Measurements from ENCODE around the gene TNFAIP1. TPM values are rescaled to one million over a fixed set of nuclear protein-coding genes. Genes with fewer than 3 reads are reported as not detected.

Gene TNFAIP1
- total RNA-seq, 2 donors from 2014 or later, result 29.9 to 36.1 TPM

DNA sequence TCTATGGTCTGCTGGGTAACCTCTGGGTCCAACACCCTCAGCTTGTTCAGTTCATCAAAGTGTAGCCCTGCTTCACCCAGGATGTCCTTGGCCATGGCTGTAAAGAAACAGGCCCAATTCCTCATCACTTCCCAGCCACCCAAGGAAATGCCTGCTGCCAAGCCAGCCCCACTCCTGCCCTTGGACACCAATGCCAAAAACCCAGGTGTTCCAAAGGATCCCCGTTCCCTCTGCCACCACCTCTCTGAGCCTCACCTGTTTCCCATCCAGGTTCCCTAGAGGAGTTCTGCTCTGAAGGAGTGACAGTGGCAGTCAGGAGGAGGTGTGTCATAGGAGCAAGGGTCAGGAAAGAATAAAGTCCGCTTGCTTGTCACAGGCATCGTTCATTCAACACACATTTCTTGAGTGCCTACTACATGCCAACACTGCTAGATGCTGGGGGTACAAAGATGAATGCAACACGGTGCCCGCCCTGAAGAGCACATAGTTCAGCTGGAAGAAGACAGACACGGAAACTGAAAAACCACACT lies 3.6 kb upstream of the TNFAIP1 start:
- Mint-ChIP-seq H3K4me1 (peaks cover 18% of the 10 kb centered on the region), H3K27ac (no peak overlapping the region), H3K36me3 (ENCODE audit: low read depth) (peaks cover 24% of the 10 kb centered on the region), H3K9me3 (no peaks in the 10 kb centered on the region), H3K4me3 (no peak overlapping the region), H3K27me3 (ENCODE audit: insufficient read depth) (peaks cover 1% of the 10 kb centered on the region)
- Histone ChIP-seq H3K4me1 (ENCODE audit: control insufficient read depth, insufficient read depth, low read length) (peaks cover 7% of the 10 kb centered on the region), H3K27ac (ENCODE audit: low read depth, low read length) (no peak overlapping the region), H3K27me3 (ENCODE audit: control insufficient read depth, insufficient read depth, low read length, poor library complexity, severe bottlenecking) (no peaks in the 10 kb centered on the region), H3K9me3 (ENCODE audit: control insufficient read depth, low read length) (no peaks in the 10 kb centered on the region), H3K9ac (ENCODE audit: extremely low read depth, low read length, poor library complexity, severe bottlenecking) (no peak overlapping the region), H3K36me3 (ENCODE audit: control insufficient read depth, insufficient read depth, low read length) (peaks cover 26% of the 10 kb centered on the region), H3K4me3 (ENCODE audit: low read length) (no peak overlapping the region)
- DNase-seq, result peak; percentile 49
- WGBS, 2 experiments (ENCODE audit: insufficient coverage in 1 of 2, insufficient read length in 1 of 2), result 90 to 91% methylated on average over 6 of the region's 6 CpGs
- TF ChIP-seq, protein P1, sequence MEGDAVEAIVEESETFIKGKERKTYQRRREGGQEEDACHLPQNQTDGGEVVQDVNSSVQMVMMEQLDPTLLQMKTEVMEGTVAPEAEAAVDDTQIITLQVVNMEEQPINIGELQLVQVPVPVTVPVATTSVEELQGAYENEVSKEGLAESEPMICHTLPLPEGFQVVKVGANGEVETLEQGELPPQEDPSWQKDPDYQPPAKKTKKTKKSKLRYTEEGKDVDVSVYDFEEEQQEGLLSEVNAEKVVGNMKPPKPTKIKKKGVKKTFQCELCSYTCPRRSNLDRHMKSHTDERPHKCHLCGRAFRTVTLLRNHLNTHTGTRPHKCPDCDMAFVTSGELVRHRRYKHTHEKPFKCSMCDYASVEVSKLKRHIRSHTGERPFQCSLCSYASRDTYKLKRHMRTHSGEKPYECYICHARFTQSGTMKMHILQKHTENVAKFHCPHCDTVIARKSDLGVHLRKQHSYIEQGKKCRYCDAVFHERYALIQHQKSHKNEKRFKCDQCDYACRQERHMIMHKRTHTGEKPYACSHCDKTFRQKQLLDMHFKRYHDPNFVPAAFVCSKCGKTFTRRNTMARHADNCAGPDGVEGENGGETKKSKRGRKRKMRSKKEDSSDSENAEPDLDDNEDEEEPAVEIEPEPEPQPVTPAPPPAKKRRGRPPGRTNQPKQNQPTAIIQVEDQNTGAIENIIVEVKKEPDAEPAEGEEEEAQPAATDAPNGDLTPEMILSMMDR (conservative IDR thresholded peaks at IDR 0.05), result no peak

DNA sequence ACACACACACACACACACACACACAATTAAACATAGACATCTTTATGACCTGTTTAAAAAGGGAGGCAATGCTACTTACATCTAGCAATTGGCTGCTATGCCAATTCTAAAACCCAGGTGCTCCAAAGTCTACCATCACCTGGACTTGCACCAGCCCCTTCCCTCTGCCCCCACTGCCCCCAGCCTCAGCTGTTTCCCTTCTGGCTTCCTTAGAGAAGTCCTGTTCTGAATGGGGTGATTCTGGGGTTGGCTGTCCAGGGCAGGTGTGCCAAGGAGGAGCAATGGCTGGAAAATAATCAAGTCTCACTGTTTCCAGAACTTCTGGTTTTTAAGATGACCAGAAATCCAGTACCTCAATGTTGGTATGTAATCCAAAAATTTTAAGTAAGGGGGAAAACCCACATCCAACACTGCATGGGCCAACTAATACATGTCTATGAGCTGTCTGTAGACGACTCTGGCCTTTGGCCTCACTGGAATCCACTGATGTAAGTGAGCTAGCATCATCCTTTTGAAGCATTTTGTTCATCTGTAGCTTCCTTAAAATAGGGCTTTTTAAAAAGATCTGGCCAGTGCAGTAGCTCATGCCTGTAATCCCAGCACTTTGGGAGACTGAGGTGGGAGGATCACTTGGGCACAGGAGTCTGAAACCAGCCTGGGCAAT lies 2.3 kb upstream of the TNFAIP1 start:
- Mint-ChIP-seq H3K4me3 (peak overlapping the region; percentile 98), H3K9me3 (no peaks in the 10 kb centered on the region), H3K36me3 (ENCODE audit: low read depth) (peaks cover 14% of the 10 kb centered on the region), H3K27ac (no peak overlapping the region), H3K4me1 (peaks cover 23% of the 10 kb centered on the region), H3K27me3 (ENCODE audit: insufficient read depth) (peaks cover 1% of the 10 kb centered on the region)
- TF ChIP-seq, protein P1 (conservative IDR thresholded peaks at IDR 0.05), result no peak
- peak; percentile 35 for DNase-seq
- Histone ChIP-seq H3K4me3 (ENCODE audit: low read length) (no peak overlapping the region), H3K36me3 (ENCODE audit: control insufficient read depth, insufficient read depth, low read length) (peaks cover 13% of the 10 kb centered on the region), H3K4me1 (ENCODE audit: control insufficient read depth, insufficient read depth, low read length) (peaks cover 7% of the 10 kb centered on the region), H3K9ac (ENCODE audit: extremely low read depth, low read length, poor library complexity, severe bottlenecking) (no peak overlapping the region), H3K27ac (ENCODE audit: low read depth, low read length) (no peak overlapping the region), H3K27me3 (ENCODE audit: control insufficient read depth, insufficient read depth, low read length, poor library complexity, severe bottlenecking) (no peaks in the 10 kb centered on the region), H3K9me3 (ENCODE audit: control insufficient read depth, low read length) (no peaks in the 10 kb centered on the region)
- WGBS, 2 experiments (ENCODE audit: insufficient coverage in 1 of 2, insufficient read length in 1 of 2), result 78 to 100% methylated on average over 1 of the region's 1 CpG

DNA sequence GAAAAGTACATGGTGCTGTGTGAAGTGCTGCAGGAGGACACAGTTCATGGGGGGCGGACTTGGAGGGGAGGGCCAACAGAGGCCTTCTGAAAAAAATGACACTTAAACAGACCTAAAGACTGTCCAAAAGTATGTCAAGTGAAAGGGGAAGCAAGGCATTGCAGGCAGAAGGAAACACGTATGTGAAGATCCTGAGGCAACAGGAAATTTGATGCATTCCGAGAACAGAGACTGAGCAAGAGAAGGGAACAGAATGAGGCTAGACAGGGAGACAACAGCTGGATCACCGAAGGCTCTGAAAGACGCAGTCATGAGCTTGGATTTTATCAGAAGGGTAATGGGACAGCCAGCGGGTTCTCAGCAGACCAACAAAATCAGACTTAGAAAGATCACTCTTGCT lies 1.4 kb upstream of the TNFAIP1 start:
- no peak overlapping the region for H3K27ac ChIP-seq (ENCODE audit: low read depth, low read length)
- H3K27me3 Mint-ChIP-seq (ENCODE audit: insufficient read depth), result peaks cover 1% of the 10 kb centered on the region
- peaks cover 7% of the 10 kb centered on the region for H3K4me1 ChIP-seq (ENCODE audit: control insufficient read depth, insufficient read depth, low read length)
- no peaks in the 10 kb centered on the region for H3K9me3 ChIP-seq (ENCODE audit: control insufficient read depth, low read length)
- peak overlapping the region; percentile 88 for H3K9ac ChIP-seq (ENCODE audit: extremely low read depth, low read length, poor library complexity, severe bottlenecking)
- no peaks in the 10 kb centered on the region for H3K27me3 ChIP-seq (ENCODE audit: control insufficient read depth, insufficient read depth, low read length, poor library complexity, severe bottlenecking)
- peaks cover 6% of the 10 kb centered on the region for H3K36me3 Mint-ChIP-seq (ENCODE audit: low read depth)
- H3K4me1 Mint-ChIP-seq, result peaks cover 27% of the 10 kb centered on the region
- H3K27ac Mint-ChIP-seq, result peak overlapping the region; percentile 76
- DNase-seq, result no peak
- TF ChIP-seq, protein P1 (conservative IDR thresholded peaks at IDR 0.05), result no peak
- no peaks in the 10 kb centered on the region for H3K9me3 Mint-ChIP-seq
- peak overlapping the region; percentile 98 for H3K4me3 Mint-ChIP-seq
- 86 to 87% methylated on average over 5 to 6 of the region's 6 CpGs for WGBS, 2 experiments (ENCODE audit: insufficient coverage in 1 of 2, insufficient read length in 1 of 2)
- H3K36me3 ChIP-seq (ENCODE audit: control insufficient read depth, insufficient read depth, low read length), result peaks cover 7% of the 10 kb centered on the region
- peak overlapping the region; percentile 93 for H3K4me3 ChIP-seq (ENCODE audit: low read length)
